HG03196 (cell line): ENCODE data around the gene LIMS1.
"Not testable (repeated sequence)": the region's sequence is repeated elsewhere in the genome, so short reads cannot be mapped to it uniquely, and the experiment has no call there.

Experiments used
- ATAC-seq: cut with Tn5 transposase; IDR thresholded peaks from one replicate; pipeline ENCODE4 v1.9.1; 2021; ENCODE audit not compliant: unreplicated experiment

Gene LIMS1

DNA sequence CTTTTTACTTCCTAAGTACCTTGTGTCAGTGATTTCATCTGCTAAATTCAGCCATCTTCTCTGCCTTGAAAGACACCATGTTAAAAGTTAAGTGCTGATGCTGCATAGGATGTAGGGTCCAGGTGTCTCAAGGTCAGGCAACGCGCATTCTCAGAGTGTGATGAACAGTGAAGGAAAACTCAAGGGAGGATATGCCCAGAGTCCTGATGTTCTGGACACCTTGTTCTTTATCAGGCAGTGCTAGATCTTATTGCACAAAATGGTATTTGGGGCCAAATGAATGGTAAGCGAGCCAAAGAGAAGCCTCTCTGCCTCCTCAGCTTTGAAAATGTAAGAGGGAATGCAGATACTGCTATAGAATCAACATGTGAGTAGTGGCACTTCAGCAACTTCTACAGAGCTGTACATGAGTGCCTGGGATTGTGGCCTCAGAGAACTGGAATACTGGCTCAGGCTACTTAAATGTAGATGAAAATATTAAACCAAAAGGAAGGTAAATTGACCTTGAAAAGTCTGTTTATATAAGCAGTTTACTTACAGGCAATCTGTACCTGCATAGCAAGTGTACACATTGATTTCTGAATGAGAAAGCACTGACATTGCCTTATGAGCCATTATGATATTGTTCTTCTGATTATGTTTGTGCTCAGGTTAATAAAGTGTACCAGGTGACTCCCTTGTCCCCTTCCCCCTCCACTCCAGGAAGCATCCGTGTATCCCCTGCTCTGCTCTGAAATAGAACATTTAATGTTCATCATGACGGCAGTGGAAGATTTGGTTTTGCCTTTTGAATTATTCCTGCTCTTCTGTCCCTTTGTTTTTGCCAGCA is 98.3 kb downstream of the LIMS1 start:
- ATAC-seq, result no peak

GRCh38 chr2:108633409-108633808 is 99.1 kb downstream of the LIMS1 start:
- ATAC-seq, result no peak

- no peak for ATAC-seq
Observed at GRCh38 chr2:108634011-108634410, 99.7 kb downstream of the LIMS1 start.

DNA sequence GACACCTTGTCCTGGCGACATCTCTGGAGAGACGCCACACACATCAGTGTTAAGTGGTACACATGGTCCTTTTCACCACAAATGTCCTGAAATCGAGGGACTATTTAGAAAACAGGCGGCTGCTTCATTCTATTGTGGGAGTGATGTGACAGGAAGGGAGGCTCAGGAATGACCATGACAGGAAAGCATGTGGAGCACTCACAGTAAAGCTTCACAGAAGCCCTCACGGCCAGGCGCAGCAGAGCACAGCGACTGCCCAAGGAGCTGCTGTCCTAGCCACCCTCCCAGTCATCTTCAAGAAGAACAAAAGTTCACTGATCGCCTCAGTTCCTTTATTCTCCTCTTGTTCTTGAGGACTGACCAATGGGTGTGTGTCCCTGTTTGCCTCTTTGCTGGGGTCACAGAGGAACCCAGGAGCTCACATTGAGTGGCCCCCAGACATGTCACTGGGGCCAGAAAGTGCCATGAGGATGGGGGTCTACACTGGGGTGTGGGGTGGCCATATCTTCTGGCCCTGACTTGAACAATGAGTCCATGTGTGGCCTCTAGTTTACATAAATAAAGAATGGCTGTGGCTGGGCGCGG is 100.4 kb downstream of the LIMS1 start:
- ATAC-seq, result no peak

DNA sequence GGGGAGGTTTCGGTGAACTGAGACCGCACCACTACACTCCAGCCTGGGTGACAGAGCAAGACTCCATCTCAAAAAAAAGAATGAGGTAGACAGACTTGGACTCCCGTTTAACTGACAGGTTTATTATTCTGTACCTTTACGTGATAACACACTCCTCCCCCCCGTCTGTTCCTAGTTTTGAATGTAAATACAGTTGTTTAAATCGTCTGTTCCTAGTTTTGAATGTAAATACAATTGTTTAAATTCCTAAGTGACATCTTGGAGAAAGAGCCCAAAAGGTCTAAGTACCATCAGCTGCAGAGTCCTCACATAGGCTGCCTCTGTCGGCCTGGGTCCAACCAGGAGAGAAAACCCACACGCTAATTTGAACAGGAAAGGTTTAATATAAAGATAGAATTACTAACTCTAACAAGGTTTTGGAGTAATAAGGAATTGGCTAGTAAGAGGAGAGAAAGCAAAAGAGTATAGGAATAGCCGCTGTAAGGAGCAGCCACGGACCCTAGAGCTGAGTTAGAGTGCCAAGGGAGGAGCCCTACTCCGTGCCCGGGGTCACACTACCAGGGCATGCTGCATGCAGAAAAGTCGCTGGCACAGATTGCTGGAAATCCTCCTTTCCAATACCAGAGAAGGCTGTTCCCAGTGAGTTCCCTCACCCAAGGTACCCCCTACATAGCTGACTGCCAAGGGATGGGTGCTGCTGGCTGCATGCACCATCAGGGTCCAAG is 101.5 kb downstream of the LIMS1 start:
- ATAC-seq, result no peak

DNA sequence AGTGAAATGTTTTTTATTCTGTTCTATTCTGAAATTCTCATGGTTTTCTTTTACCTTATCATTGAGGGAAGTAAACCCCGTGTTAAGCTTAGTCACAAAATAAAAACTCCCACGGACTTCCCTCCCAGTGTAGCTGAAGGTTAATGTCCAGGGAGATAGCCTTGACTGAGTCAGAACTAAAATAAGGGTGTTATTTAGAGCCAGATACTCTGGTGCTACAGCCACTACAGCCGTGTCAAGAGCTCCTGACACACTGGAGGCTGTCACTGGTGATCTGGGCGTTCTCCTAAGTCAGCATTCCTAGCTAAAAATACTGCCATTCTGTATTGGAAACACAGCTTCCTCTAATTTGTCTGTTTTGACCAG is 103.0 kb downstream of the LIMS1 start:
- no peak for ATAC-seq

GRCh38 chr2:108640731-108641130 is 106.5 kb downstream of the LIMS1 start:
- no peak for ATAC-seq

DNA sequence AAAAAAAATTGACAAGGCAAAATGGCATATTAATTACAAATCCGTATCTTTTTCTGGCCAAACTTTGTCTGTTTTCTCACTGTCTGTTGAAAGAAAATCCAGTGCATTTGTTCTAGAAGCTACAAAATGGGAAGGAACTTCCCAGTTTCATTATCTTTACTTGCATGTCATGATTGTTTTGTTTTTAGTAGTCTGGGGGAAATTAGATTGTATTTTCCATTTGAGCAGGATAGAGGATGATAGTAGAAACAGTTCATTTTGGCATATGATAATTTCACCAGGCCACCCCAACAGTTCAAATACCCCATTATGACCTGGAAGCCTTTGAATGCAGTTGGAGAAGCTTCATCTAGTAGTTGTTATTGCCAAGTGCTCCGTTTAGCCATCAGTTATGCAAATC is 107.5 kb downstream of the LIMS1 start:
- no peak for ATAC-seq

DNA sequence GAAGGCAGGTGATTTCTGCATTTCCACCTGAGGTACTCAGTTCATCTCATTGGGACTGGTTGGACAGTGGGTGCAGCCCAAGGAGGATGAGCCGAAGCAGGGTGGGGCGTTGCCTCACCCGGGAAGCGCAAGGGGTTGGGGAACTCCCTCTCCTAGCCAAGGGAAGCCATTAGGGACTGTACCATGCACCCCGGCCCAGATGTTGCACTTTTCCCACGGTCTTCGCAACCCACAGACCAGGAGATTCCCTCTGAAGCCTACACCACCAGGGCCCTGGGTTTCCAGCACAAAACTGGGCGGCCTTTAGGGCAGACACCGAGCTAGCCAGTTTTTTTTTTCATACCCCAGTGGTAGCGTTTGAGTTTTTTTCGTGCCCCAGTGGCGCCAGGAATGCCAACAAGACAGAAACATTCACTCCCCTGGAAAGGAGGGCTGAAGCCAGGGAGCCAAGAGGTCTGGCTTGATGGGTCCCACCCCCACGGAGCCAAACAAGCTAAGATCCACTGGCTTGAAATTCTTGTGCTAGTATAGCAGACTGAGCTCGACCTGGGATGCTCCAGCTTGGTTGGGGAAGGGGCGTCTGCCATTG is 109.1 kb downstream of the LIMS1 start:
- ATAC-seq, result no peak

GRCh38 chr2:108643862-108644261 is 109.6 kb downstream of the LIMS1 start:
- ATAC-seq, result not testable (repeated sequence)

DNA sequence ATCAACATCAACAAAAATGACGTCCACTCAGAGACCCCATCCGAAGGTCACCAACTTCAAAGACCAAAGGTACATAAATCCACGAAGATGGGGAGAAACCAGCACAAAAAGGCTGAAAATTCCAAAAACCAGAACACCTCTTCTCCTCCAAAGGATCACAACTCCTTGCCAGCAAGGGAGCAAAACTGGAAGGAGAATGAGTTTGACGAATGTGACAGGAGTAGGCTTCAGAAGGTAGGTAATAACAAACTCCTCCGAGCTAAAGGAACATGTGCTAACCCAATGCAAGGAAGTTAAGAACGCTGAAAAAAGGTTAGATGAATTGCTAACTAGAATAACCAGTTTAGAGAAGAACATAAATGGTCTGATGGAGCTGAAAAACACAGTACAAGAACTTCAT is 110.2 kb downstream of the LIMS1 start:
- ATAC-seq, result not testable (repeated sequence)

DNA sequence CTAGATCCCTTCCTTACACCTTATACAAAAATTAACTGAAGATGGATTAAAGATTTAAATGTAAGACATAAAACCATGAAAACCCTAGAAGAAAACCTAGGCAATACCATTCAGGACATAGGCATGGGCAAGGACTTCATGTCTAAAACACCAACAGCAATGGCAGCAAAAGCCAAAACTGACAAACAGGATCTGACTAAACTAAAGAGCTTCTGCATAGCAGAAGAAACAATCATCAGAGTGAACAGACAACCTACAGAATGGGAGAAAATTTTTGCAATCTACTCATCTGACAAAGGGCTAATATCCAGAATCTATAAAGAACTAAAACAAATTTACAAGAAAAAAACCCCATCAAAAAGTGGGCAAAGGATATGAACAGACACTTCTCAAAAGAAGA is 114.5 kb downstream of the LIMS1 start:
- not testable (repeated sequence) for ATAC-seq

- ATAC-seq, result not testable (repeated sequence)
Observed at GRCh38 chr2:108650465-108650864, 116.2 kb downstream of the LIMS1 start.

- not testable (repeated sequence) for ATAC-seq
Observed at GRCh38 chr2:108651468-108651867, 117.2 kb downstream of the LIMS1 start.

- ATAC-seq, result peak; percentile 95
Observed at GRCh38 chr2:108652187-108652931, 118.1 kb downstream of the LIMS1 start.

- not testable (repeated sequence) for ATAC-seq
Observed at GRCh38 chr2:108653425-108653824, 119.2 kb downstream of the LIMS1 start.

DNA sequence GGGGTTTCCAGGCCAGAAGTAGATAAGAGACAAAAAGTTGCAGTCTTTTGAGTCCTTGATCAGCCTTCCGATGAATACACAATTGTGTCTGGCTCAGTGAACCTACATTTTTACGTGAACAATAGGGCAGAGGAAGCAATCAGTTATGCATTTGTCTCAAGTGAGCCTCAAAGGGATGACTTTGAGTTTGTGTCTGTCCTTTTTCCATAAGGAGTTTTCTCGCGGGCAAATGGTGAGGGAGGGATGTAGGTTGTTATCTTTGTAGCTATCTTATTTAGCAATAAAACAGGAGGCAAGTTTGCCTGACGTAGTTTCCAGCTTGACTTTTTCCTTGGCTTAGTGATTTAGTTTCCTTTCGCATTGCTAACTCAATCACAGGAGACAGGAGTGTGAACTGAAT is 119.6 kb downstream of the LIMS1 start:
- ATAC-seq, result not testable (repeated sequence)

GRCh38 chr2:108654521-108655125 is 120.4 kb downstream of the LIMS1 start:
- not testable (repeated sequence) for ATAC-seq

DNA sequence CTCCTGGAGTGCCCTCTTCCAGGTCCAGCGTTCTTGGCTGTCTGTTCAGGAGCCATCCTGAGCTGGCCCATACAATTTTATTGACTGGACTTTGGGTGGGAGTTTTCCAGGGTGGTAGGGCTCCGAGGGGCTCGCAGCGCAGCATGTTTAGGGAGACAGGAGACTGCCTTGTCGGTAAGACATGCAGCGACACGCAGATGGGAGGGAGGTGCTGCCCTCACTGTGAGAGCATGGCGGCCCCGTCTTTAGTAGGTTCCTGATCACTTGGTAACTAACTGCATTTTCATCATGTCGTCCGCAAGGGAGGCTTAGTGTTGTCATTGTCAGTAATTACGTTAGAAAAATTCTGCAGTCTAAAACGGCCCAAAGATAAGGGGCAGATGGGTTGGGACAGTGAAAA is 121.0 kb downstream of the LIMS1 start:
- ATAC-seq, result not testable (repeated sequence)

DNA sequence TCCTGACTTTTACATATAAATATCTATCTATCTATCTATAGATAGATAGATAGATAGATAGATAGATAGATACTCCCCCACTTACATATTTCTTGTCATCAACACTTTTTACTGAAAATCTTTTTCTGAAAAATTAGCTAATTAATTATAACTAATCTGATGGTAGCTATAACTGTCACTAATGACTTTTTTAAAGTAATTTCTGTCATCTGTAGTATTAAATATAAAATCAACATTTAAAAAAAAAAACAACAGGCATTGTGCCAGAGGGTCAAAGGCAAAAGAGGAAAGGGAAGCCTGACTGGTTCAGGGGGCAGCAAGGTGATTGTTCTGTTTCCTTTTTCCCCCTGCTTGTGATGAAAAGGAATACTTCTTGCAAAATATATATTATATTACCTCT is 122.0 kb downstream of the LIMS1 start:
- ATAC-seq, result not testable (repeated sequence)
